NT2/D1 (cell line): ENCODE data around the gene RAB3A.

Experiments
- YY1 ChIP-seq: IDR thresholded peaks from 2 replicates; pipeline ENCODE4 v1.6.1; 2011; ENCODE audit not compliant: insufficient read length, insufficient read depth
- ZNF274 ChIP-seq: IDR thresholded peaks from 2 replicates; pipeline ENCODE4 v1.6.1; 2011; ENCODE audit warnings: mild to moderate bottlenecking, low read depth, low read length

DNA sequence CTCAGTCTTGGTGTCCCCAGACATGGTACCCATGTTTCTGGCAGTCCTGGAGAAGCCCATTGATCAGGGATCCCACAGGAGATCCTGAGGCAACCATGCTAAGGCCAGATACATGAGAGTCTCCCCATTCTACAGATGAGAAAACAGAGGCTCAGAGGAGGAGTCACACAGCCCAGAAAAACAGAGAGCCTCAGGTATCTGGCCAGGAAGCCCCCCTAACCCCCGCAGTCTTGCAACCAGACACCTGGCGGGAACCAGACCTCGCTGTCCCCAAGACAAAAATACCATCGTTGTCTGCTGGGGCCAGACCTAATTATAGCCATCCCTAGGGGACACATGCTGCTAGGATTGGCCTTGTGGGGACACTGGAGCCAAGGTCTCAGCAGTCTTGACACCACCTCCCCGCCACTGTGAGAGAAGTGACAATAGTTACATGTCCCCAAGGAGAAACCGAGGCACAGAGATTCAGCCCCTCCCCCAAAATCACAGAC lies 24.0 kb upstream of the RAB3A start:
- TF ChIP-seq YY1 (no peak), ZNF274 (no peak)
